HG02884 (cell line): ENCODE results near the gene ERCC2.

Experiments used
- ATAC-seq: cut with Tn5 transposase; IDR thresholded peaks from one replicate; pipeline ENCODE4 v1.9.1; 2021; ENCODE audit warnings: mild to moderate bottlenecking, moderate library complexity; ENCODE audit not compliant: unreplicated experiment

ERCC2 gene

DNA sequence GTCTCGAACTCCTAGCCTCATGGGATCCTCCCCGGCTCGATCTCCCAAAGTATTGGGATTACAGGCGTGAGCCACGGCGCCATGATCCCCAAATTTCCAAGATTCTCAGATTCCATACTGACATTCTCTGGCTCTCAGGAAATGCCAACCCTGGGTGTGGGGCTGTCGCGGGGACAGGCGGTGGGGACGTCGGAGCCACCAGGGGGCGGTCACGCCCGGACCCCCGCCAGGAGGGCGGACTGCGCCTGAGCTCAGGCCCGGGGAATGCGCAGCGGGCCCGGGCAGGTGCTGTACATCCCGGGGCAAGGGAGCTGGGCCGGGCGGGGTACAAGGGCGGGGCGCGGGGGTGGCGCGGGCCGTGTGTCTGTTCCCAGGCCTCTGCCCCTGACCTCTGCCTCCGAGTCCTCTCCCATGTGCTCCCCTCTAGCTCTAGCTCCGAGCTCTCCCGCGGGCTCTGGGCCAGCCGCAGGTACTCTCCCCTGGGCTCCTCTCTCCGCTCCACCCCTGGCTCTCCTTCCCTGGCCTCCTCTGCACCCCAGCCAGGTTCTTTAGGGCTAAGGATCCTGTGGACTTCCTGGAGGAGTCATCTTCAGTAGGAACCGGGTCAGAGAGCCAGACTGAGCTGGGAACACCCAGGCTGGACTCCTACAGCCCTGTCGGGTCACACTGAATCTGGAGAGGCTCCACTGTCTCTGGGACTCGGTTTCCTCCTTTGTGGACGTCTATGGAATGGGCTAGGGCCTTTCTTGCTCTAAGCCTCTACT, 32.1 kb upstream of the ERCC2 start:
- no peak for ATAC-seq

DNA sequence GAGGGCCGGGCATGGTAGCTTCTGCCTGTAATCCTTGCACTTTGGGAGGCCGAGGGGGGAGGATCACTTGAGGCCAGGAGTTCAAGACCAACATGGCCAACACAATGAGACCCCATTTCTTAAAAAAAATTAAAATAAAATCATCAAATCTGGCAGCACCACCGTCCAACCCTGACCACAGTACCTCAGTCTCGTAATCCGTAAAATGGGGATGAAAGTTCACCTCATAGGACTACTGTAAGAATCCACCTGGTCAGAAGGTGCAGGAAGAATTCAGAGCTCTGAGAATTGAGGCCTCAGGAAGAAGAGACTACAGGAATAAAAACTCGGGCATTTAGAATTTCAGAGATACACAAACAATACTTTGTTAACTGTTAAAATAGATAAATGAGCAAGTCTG, 31.4 kb upstream of the ERCC2 start:
- ATAC-seq = no peak

DNA sequence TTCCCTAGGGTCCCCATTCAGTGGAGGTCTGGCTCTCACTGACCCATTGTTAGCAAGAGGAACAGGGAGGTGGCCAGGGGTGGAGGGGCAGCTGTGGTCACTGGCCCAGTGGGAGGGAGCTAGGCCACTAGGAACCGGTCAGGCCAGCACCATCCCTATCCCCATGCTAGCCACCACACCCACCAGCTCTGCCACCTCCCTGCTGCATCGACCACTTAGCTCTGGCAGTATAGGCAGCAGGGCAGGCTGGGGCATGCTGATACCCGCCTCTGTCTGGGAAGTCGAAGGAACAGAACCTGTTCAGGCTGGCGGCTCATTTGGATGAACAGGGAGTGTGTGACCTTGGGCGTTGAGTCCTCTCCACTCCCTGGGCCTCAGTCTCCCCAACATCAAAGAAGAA, 29.8 kb upstream of the ERCC2 start:
- ATAC-seq = no peak

DNA sequence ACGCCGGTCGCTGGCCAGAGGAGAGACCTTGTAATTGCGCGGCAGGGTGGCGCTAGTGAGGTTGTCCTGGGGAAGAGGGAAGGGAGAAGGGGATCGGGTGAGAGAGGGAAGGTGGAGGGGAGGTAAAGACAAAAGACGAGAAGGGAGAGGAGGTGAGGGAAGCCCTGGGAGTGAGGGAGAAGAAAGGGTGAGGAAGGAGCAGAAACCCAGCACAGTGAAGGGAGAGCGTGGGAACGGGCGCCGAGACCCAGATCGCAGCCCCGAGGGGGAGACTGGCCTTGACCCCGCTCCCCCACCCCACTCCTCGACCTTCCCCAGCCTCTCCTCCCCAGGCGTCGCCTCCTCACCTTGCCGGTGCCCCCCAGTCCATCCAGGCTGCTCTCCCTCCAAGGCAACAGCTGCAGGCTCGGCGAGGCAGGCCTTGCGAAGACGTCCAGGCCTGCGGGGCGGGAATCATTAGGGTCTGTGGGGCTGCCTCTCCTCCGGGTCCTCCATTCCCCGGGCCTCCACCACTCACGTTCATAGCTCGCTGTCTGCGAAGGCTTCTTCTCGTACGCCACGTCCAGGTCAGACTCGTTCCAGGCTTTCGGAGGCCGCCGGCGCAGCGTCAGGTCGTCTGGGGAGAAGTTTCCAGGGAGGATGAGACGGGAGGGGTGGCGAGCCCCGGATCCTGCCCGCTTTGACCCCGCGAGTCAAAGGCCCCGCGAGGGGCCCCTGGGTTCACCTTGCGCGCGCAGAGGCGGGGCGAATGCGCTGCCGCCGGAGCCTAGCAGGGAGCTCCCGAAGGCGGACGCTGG, 25.6 kb upstream of the ERCC2 start:
- ATAC-seq = no peak

DNA sequence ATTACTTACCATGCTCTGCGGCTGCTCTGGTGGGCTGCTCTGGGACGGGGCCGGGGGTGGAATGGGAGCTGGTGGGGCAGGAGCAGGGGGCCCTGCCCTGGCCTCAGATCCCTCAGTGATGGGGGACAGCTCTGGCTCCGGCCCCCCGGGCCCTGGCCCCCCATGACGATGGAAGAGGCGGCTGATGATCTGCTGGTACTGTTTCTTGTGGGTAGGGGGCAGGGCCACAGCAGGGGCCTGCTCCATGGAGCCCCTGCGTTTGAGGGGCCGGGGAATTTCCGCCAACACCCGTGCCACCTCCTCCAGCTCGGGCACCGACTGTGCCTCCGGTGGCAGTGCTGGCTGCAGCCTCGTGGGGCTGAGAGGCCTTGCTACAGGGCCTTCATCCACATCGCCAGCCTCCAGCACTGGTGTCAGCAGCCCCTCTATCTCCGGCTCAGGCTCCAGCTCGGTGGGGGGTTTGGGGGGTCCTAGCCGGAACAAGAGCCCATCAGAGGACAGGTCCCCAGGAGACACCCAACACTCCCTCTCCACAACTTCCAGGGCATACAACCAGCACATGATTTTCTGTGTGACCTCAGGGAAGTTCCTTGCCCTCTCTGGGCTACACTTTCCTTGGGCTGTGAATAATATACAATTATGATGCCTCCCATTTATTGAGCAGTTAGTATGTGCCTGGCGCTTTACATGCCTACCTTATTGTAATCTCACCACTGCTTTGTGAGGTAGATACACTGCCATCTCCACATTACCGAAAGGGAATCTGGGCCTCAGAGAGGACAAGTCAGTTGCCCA, 21.7 kb upstream of the ERCC2 start:
- no peak for ATAC-seq

DNA sequence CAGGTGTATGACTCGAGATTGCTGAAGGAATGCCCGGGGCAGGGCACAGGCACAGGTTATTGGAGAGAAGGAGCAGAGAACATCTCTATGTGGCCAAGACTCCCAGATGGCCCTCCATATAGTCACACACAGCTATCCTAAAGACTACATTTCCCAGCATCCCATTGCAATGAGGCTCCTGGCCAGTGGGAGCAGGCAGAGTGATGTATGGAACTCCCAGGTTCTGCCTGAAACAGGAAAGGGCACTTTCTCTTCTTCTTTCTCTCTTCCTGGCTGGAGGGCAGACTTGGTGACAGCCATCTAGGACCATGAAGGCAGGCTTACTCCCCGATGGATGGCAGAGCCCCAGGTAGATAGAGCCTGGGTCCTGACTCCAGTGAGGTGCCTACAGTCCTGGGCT, 21.0 kb upstream of the ERCC2 start:
- no peak for ATAC-seq

DNA sequence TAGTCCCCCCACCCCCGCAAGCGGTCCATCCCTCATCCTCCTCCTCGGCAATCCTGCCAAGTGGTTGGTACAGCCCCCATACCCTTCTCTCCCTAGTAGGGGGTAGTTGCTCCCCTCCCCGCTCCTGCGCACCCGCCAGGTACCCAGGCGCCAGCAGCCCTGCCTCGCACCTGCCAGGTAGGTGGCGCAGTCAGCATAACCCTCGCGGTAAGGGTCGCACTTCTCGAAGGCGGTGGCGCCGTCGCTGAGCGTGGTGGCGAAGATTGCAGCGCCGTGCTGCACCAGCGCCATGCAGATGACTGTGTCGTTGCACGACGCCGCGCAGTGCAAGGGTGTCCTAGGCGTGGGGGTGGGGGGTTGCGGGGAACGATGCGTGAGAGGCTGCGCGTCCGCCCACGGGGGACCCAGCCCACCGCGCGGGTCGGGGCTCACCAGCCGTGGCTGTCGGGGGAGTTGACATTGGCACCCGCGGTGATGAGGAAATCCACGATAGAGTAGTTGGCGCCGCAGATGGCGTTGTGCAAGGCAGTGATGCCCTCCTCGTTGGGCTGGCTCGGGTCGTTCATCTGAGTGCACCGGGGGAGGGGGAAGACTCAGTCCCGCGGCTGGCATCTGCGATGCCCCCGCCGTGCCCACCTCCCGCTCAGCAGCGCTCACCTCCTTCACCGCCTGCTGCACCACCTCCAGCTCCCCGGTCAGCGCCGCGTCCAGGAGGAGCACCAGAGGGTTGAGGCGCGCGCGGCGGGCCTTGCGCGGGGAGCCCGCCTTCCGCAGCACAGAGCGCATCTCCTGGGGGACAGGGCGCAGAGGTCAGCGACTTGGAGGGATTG, 15.2 kb upstream of the ERCC2 start:
- ATAC-seq = no peak

DNA sequence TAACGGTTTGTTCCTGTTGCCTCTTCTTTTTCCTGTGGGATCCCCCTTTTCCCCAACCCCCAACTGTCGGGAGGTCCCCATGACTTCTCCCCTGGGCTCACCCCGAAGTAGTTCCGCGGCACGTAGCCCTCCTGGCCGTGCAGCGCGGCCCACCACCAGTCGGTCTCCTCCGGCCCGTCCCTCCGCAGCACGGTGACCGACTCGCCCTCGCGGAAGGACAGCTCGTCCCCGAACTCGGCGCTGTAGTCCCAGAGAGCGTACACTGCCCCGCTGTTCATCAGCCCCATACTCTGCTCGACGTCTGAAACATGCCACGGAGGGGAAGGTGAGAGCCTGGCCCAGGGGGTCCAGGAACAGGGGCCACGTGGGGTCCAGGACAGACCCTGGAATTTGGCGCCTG, 12.1 kb upstream of the ERCC2 start:
- no peak for ATAC-seq

DNA sequence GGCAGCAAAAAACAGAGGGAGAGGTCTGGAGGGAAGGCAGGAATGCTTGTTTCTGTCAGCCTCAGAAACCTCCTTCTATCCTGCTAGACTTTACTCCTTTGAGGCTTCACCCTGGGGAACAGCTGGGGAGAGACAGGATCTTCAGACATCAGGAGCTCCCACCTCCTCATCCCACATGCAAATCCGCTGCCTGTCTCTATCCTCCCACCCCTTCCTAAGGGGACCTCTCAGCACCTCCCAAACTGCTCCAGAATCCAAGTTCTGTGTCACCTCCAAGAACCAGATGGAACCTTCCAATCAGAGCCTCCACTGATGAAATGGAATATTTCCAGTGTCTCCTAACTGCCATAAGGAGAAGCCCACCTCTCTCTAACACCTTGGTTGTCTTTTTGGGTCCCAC, 9.7 kb upstream of the ERCC2 start:
- ATAC-seq = no peak

DNA sequence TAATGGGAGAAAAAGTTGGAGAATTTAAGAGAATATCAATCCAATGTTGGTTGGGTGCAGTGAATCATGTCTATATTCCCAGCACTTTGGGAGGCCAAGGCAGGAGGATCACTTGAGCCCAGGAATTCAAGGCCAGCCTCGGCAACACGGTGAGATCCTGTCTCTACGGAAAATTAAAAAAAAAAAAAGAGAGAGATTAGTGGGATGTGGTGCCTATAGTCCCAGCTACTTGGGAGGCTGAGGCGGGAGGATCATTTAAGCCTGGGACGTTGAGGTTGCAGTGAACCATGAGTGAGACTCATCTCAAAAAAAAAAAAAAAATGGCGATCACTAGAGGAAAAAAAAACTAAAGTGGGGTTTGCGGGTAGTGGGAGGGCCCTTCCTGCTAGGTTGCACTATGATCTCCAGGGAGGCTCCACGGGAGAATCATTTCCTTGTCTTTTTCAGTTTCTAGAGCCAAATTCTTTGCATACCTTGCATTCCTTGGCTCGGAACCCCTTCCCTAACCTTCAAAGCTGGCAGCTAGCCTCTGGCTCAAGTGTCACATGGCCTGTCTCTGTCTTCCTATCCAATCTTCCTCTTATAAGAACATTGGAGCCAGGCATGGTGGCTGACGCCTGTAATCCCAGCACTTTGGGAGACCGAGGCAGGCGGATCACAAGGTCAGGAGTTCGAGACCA, 5.8 kb upstream of the ERCC2 start:
- no peak for ATAC-seq

DNA sequence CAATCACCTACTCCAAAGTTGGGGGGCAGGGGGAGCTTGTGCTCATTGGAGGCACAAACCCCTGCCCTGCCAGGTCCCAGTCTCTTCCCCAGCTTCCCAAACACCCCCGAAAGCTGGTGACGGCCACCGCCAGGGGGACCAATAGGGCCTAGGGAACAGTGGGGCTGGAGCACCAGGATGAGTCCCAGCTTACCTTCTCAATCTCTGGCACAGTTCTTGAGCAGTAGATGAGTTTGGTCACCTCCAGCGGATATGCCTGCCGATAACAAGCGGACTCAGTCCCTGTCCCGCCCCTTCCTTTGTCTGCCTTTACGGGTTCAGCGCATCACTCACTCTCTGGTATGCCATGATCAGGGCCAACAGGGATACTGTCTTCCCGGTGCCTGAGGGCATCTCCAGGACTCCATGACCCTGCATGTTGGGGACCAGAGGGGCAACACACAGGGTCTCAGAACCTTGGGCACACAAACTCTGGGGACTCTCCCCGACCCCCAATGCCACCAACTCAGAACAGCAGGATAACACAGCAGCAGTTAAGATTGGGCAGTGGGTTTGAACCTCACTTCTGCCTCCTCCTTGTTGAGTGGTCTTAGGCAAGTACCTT, 1.5 kb downstream of the ERCC2 start:
- ATAC-seq = no peak

DNA sequence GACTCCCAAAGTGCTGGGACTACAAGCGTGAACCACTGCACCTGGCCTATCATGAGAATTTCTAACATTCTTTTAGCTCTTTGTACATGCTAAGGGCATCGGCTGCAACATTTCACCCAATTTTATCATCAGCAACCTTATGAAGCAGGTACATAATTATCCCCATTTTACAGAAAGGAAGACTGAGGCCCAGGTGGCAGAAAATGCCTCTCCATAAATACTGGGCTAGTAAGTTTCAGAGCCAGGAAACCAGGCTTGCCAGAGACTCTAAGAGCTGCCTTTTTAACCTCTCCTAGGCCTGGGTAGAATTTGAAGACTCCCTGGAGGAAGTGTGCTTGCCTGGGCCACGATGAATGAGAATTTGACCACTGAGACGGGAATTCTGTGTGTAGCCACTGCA, 2.2 kb downstream of the ERCC2 start:
- no peak for ATAC-seq

DNA sequence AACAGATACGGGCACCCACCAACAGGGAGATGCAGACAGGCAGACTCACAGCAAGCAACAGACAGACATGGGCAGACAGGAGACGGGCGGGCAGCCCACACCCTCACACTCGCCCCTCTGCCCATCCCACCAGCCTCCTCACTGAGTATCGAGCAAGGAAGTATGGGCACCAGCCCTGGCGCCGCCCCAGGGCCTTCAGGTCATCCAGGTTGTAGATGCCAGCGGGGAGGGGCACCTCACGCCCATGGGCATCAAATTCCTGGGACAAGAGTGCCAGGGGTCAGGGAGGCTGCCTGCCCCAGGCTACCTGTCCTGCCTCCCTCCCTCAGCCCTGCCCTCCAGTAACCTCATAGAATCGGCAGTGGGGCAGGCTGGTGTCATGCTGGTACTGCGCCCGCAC, 5.7 kb downstream of the ERCC2 start:
- no peak for ATAC-seq

DNA sequence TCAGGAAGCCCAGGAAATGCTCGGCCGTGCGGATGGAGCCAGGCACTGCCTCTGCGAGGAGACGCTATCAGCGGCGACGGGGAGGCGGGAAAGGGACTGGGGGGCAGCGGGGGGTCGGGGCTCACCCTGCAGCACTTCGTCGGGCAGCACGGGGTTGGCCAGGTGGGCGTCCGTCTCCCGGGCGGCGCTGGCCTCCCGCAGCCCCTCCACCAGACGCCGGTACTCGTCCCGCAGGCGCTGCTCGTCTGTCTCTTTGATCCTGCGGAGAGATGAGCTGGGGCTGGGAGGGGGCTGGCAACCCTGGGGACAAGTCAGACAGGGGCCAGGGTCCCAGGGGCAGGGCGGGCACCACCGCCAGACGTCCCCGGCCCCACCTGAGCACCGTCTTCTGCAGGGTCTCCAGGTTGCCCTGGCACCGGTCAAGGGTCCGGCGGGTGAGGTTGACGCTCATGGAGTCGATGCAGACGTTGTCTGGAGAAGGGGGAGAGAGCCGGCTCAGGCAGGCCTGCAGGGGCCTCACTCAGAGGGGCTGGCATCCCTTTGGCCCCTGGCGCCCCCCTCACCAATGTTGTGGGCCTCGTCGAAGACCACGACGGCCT, 6.4 kb downstream of the ERCC2 start:
- ATAC-seq = no peak

DNA sequence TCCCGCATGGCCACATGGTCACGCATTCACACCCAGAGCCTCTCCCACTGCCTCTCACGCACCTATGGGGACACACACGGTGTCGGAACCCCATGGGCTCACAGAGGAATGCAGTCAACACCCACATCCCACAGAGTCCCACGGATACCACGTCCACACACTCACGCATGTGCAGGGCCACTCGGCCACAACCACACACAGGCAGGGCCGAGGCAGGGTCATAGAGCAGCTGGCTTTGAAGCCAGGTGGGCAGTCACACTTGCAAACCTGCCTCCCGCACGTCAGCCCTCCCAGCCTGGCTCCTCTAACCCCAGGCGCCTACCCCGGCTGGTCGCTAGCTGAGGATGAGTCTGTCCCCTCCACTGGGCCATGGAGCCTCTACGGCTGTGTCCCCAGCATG, 8.1 kb downstream of the ERCC2 start:
- no peak for ATAC-seq

DNA sequence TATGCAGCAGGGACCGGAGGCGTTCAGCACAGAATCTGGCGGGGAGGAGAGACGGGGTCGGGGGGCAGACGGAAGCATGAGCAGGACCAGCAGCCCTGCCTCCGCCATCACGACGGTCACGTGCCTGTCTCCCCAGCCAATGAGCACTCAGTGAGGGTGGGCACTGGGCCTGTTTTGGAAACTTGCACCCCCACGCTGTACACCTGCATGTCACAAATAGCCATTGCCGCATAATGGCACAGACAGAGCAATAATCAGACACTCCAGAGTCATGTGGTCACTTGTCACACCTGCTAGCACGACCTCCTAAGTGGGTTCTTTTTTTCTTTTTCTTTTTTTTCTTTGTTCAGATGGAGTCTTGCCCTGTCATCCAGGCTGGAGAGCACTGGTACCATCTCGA, 8.8 kb downstream of the ERCC2 start:
- no peak for ATAC-seq

DNA sequence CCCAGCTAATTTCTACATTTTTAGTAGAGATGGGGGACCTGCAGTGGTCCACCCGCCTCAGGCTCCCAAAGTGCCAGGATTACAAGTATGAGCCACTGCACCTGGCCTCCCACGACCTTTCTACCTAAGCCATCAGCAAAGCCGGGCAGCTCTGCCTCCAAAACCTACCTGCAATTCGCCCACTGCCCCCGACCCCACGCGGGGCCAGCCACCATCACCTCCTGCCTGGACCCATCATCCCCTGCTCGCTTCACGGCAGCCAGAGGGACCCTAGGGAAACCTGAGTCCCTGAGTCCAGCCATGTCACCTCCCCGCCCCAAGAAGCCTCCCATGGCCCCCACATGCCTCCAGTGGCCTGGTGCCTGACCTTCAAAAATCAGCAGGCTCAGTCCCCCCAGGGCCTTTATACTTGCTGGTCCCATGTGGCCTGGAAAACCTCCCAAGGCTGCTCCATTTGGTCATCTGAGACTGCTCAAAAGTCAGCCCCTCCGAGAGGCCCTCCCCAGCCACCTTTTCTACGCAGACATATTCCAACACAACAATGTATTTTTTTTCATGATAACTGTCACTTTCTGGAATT, 12.1 kb downstream of the ERCC2 start:
- no peak for ATAC-seq

DNA sequence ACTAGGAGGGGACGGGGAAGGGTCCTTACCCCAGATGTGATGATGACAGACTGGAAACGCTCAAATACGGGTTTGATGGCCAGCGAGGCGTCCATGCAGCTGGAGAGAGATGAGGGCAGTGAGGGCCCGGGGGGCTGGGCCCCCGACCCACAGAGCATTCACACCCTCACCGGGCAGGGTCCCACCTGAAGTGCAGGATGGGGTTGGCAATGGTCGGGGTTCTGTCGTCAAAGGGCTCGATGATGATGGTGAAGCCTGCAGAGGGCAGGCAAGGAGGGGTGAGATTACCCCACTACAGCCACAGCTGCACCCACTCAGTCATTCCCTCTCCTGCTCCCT, 13.0 kb downstream of the ERCC2 start:
- ATAC-seq = no peak

DNA sequence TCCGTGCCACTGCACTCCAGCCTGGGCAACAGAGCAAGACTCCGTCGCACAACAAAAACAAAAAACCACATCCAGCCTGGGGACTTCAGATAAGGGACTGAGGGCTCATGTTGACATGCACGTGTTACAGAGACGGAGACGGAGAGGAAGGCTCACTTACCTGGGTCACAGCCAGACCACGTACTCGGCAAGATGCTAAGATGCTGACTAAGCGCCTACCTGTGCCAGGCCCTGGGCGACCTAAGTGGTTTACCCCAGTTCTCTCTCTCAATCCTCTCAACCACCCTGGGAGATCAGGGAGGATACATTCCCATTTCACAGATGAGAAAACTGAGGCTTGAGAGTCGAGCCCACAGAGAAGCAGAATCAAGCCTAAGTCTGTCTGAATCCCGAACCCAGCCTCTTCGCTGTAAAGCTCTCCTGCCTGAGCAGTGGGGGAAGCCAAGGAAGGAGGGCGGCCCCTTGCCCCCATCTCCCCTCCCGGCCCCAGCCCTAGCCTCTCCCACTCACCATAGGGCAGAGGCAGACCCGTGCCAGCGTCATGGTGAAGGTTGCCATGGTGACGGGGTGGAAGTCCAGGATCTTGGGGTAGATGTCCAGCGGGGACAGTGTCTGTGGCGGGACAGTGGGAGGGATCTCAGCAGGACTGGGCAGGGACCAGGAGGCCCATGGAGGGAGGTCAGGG, 13.5 kb downstream of the ERCC2 start:
- ATAC-seq = no peak
